GM12872 (cell line): ENCODE data around the gene STAG1.
A peak's percentile ranks its signal among the peaks of the same experiment; 100 is the strongest.

ENCODE experiments used
- CTCF ChIP-seq: IDR thresholded peaks from 3 replicates; pipeline ENCODE4 v1.5.1; 2011; ENCODE audit warnings: low read depth, mild to moderate bottlenecking, low read length, moderate library complexity; ENCODE audit not compliant: insufficient read depth

The STAG1 gene

DNA sequence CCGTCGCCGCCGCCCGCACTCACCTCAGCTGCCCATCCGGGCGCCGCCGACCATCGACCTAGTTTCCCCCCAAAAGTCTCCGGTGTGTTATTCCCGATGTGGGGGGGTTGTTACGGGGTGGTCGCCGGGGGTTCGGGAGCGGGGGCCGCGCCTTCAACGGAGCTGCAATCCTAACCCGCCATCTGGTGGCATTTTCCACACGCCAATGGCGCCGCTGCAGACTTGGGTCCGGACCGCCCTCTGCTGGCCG lies at the start of gene STAG1:
Gene STAG1, minus strand, starts transcription at position 207 of the 250 bp plus-strand sequence. CDS start 121,480 bp downstream, outside the sequence.
- peak; percentile 93 for TF ChIP-seq CTCF

GRCh38 chr3:136792556-136793330 lies 40.6 kb upstream of the STAG1 start:
- TF ChIP-seq CTCF = no peak

GRCh38 chr3:136790786-136791185 lies 38.6 kb upstream of the STAG1 start:
- TF ChIP-seq CTCF = no peak

DNA sequence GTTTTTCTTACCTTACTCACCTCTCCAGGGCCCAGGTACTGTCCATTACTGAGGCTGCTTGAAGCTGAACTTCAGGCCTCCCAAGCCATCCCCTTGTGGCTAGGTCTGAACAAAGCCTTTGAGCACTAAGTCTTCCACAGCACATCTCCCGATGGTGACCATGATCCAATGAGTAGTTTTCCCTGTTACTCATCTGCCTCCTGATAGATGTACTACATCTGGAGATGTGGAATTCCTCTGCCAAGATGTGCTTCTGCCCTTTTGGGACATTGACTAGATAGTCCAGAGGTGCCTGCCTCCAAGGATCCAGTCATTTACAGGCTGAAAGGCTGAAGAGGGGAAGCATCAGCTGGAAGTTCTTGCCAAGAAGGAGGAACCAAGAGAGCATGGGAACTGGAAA lies 37.8 kb upstream of the STAG1 start:
- TF ChIP-seq CTCF = no peak

- no peak for TF ChIP-seq CTCF
Measured at GRCh38 chr3:136788154-136788553, 36.0 kb upstream of the STAG1 start.

DNA sequence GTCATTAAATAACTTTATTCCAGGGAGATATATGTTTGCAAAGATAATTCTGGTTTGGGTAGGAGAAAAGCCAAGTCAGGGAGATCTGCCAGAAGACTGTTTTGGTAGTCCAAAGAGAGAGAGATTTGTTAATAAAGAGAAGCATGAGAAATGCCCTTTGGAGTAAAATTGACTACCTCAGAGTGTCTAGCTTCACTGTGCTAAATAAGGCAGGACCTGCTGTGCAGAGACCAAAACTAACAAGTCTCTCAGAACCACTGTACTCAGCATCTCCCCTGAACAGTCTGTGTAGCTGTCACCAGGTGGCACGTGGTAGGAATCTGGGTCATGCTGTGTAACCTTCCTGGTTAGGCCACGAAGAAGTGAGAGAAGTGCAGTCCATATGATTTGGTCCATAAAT lies 35.2 kb upstream of the STAG1 start:
- no peak for TF ChIP-seq CTCF

DNA sequence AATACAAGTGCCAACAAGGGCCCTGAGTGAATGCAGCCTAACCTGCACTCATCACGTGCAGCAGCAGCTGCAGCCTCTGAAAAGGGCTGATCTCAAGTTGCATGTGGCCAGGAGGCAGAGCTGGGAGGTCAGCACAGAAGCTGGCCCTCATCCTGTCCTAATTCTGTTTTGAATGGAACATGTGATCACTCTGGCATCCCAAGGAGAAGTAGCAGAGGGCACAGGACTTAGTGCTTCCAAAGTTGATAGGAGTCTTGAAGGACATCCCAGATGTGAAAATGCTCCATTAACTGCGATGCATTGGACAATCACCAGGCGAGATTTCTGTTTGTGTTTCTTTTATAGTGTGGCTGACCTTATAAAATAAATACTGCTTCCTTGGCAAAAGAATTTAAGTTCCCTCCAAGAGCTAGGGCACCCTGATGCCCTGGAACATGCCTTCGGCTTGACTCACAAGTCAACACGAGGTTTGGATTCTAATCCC lies 31.6 kb upstream of the STAG1 start:
- TF ChIP-seq CTCF = no peak
